ENCODE results near the gene THRB. TPM values are rescaled to one million over a fixed set of nuclear protein-coding genes. Genes with fewer than 3 reads are reported as not detected.

Gene THRB
- total and polyA plus RNA-seq, 2 experiments from 2014 or later = 3.3 to 5.1 TPM

- no peaks in the 10 kb centered on the region for H3K9me3 ChIP-seq (ENCODE audit: low read depth)
- no peak overlapping the region for H3K27ac ChIP-seq
- no peak overlapping the region for H3K9ac ChIP-seq
- H3K4me2 ChIP-seq (ENCODE audit: unreplicated experiment) = no peak overlapping the region
- WGBS, 2 experiments (ENCODE audit: low coverage in 1 of 2, low lambda C conversion rate in 2 of 2, missing lambda C conversion rate in 2 of 2) = 35 to 36% methylated on average over 3 of the region's 3 CpGs
- no peaks in the 10 kb centered on the region for H3K9me2 ChIP-seq (ENCODE audit: insufficient read depth)
- H2AFZ ChIP-seq = no peak overlapping the region
- H3K27me3 ChIP-seq (replicated peaks; ENCODE audit: insufficient read depth) = no peaks in the 10 kb centered on the region
- no peaks in the 10 kb centered on the region for H3F3A ChIP-seq (ENCODE audit: insufficient read depth)
- DNase-seq = no peak
- no peaks in the 10 kb centered on the region for H3K36me3 ChIP-seq (ENCODE audit: low read depth)
- in situ Hi-C loops (cut with MboI) = no loop called here
- no peaks in the 10 kb centered on the region for H4K20me1 ChIP-seq (ENCODE audit: insufficient read depth)
- TF ChIP-seq EZH2phosphoT487 (IDR thresholded peaks at IDR 0.05; ENCODE audit: insufficient read depth, low read depth) (no peak), EZH2 (IDR thresholded peaks at IDR 0.05; ENCODE audit: insufficient read depth, poor library complexity, severe bottlenecking) (no peak)
- no peaks in the 10 kb centered on the region for H3K79me2 ChIP-seq (ENCODE audit: insufficient read depth)
- no peaks in the 10 kb centered on the region for H3K4me1 ChIP-seq (ENCODE audit: insufficient read depth)
- no peak overlapping the region for H3K4me3 ChIP-seq
Measured at GRCh38 chr3:24407980-24408680, 86.5 kb downstream of the THRB start.

DNA sequence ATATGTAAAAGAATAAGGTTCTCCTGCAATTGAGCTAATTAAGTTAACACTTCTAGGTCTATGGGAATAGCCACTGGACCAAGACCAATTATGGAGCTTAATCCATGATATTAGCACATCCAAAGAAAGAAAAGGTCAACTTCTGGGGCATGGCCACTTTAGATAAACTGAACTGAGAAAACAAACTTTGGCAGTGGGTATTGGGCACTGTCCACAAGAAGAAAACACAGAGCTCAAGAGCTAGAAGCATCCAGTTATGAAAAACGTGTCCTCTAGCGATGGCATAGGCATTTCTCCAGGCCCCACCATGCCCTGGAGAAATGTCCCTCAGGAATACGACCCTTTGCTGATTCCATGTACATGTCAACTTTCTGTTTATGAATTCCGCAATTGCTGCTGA is 87.8 kb downstream of the THRB start:
- Histone ChIP-seq H3K9ac (no peak overlapping the region), H3K4me1 (ENCODE audit: insufficient read depth) (no peaks in the 10 kb centered on the region), H3K4me2 (ENCODE audit: unreplicated experiment) (no peak overlapping the region), H3K9me3 (ENCODE audit: low read depth) (no peaks in the 10 kb centered on the region), H3K27me3 (replicated peaks; ENCODE audit: insufficient read depth) (no peaks in the 10 kb centered on the region), H3K27ac (no peak overlapping the region), H3K9me2 (ENCODE audit: insufficient read depth) (no peaks in the 10 kb centered on the region), H3K36me3 (ENCODE audit: low read depth) (no peaks in the 10 kb centered on the region), H3K79me2 (ENCODE audit: insufficient read depth) (no peaks in the 10 kb centered on the region), H4K20me1 (ENCODE audit: insufficient read depth) (no peaks in the 10 kb centered on the region), H3F3A (ENCODE audit: insufficient read depth) (no peaks in the 10 kb centered on the region), H2AFZ (no peak overlapping the region), H3K4me3 (no peak overlapping the region)
- WGBS, 2 experiments (ENCODE audit: low coverage in 1 of 2, low lambda C conversion rate in 2 of 2, missing lambda C conversion rate in 2 of 2) = 86 to 97% methylated on average over 4 of the region's 4 CpGs
- in situ Hi-C loops (cut with MboI) = no loop called here
- TF ChIP-seq EZH2 (IDR thresholded peaks at IDR 0.05; ENCODE audit: insufficient read depth, poor library complexity, severe bottlenecking) (no peak), EZH2phosphoT487 (IDR thresholded peaks at IDR 0.05; ENCODE audit: insufficient read depth, low read depth) (no peak)
- no peak for DNase-seq

- H3F3A ChIP-seq (ENCODE audit: insufficient read depth) = no peaks in the 10 kb centered on the region
- TF ChIP-seq EZH2 (IDR thresholded peaks at IDR 0.05; ENCODE audit: insufficient read depth, poor library complexity, severe bottlenecking) (no peak), EZH2phosphoT487 (IDR thresholded peaks at IDR 0.05; ENCODE audit: insufficient read depth, low read depth) (no peak)
- in situ Hi-C loops (cut with MboI) = no loop called here
- WGBS, 2 experiments (ENCODE audit: low coverage in 1 of 2, low lambda C conversion rate in 2 of 2, missing lambda C conversion rate in 2 of 2) = 92 to 95% methylated on average over 4 of the region's 4 CpGs
- H3K27me3 ChIP-seq (replicated peaks; ENCODE audit: insufficient read depth) = no peaks in the 10 kb centered on the region
- no peak overlapping the region for H3K4me2 ChIP-seq (ENCODE audit: unreplicated experiment)
- H3K27ac ChIP-seq = no peak overlapping the region
- no peak for DNase-seq
- no peak overlapping the region for H3K4me3 ChIP-seq
- H3K79me2 ChIP-seq (ENCODE audit: insufficient read depth) = no peaks in the 10 kb centered on the region
- no peak overlapping the region for H2AFZ ChIP-seq
- H3K9ac ChIP-seq = no peak overlapping the region
- H3K36me3 ChIP-seq (ENCODE audit: low read depth) = no peaks in the 10 kb centered on the region
- H3K9me2 ChIP-seq (ENCODE audit: insufficient read depth) = no peaks in the 10 kb centered on the region
- no peaks in the 10 kb centered on the region for H3K4me1 ChIP-seq (ENCODE audit: insufficient read depth)
- no peaks in the 10 kb centered on the region for H3K9me3 ChIP-seq (ENCODE audit: low read depth)
- H4K20me1 ChIP-seq (ENCODE audit: insufficient read depth) = no peaks in the 10 kb centered on the region
Measured at GRCh38 chr3:24405057-24405456, 89.6 kb downstream of the THRB start.

GRCh38 chr3:24401811-24402185 is 92.9 kb downstream of the THRB start:
- Histone ChIP-seq H3K4me1 (ENCODE audit: insufficient read depth) (no peaks in the 10 kb centered on the region), H3K27me3 (replicated peaks; ENCODE audit: insufficient read depth) (no peaks in the 10 kb centered on the region), H3K27ac (no peak overlapping the region), H3K9me3 (ENCODE audit: low read depth) (no peaks in the 10 kb centered on the region), H3F3A (ENCODE audit: insufficient read depth) (no peaks in the 10 kb centered on the region), H4K20me1 (ENCODE audit: insufficient read depth) (no peaks in the 10 kb centered on the region), H3K9ac (no peak overlapping the region), H3K9me2 (ENCODE audit: insufficient read depth) (no peaks in the 10 kb centered on the region), H3K36me3 (ENCODE audit: low read depth) (no peaks in the 10 kb centered on the region), H2AFZ (no peak overlapping the region), H3K4me3 (no peak overlapping the region), H3K79me2 (ENCODE audit: insufficient read depth) (no peaks in the 10 kb centered on the region), H3K4me2 (ENCODE audit: unreplicated experiment) (no peak overlapping the region)
- in situ Hi-C loops (cut with MboI) = no loop called here
- TF ChIP-seq EZH2phosphoT487 (IDR thresholded peaks at IDR 0.05; ENCODE audit: insufficient read depth, low read depth) = no peak
- TF ChIP-seq EZH2 (IDR thresholded peaks at IDR 0.05; ENCODE audit: insufficient read depth, poor library complexity, severe bottlenecking) = no peak
- DNase-seq = no peak
- WGBS, 2 experiments (ENCODE audit: low coverage in 1 of 2, low lambda C conversion rate in 2 of 2, missing lambda C conversion rate in 2 of 2) = 48 to 50% methylated on average over 2 of the region's 2 CpGs

All from GM23248 (cell line).